ENCODE data around the gene APIP.

GRCh38 chr11:34898474-34898873, 17.7 kb downstream of the APIP start:
- no peak for TF ChIP-seq MYC (IDR thresholded peaks at IDR 0.05; ENCODE audit: insufficient read depth, insufficient read length, insufficient replicate concordance, low read length, severe bottlenecking)
- TF ChIP-seq CBX3 (IDR thresholded peaks at IDR 0.05; ENCODE audit: borderline replicate concordance, low read depth): no peak
- TF ChIP-seq RFX5 (IDR thresholded peaks at IDR 0.05; ENCODE audit: low read depth, low read length): no peak
- no peak for TF ChIP-seq REST (IDR thresholded peaks at IDR 0.05; ENCODE audit: low read depth, low read length)
- TF ChIP-seq CTCF (IDR thresholded peaks at IDR 0.05 in 2 of 3, conservative IDR thresholded peaks at IDR 0.05 in 1 of 3; ENCODE audit: control insufficient read depth in 2 of 3, extremely low read depth in 1 of 3, insufficient read depth in 1 of 3, low read depth in 3 of 3, low read length in 3 of 3): no peak
- no peak for TF ChIP-seq POLR2A (IDR thresholded peaks at IDR 0.05; ENCODE audit: low read depth, low read length)
- no peak for TF ChIP-seq CUX1 (IDR thresholded peaks at IDR 0.05; ENCODE audit: insufficient replicate concordance, low read depth, low read length)
- no peak for TF ChIP-seq ATF7 (IDR thresholded peaks at IDR 0.05; ENCODE audit: low read depth)
- TF ChIP-seq CHD4 (IDR thresholded peaks at IDR 0.05): no peak
- no peak for TF ChIP-seq RBBP5 (conservative IDR thresholded peaks at IDR 0.05)
